Measurements from ENCODE around the gene CENPC. TPM values are rescaled to one million over a fixed set of nuclear protein-coding genes. Genes with fewer than 3 reads are reported as not detected.

The CENPC gene
- polyA plus RNA-seq, 1 donor from 2014 or later = 9.5 TPM

DNA sequence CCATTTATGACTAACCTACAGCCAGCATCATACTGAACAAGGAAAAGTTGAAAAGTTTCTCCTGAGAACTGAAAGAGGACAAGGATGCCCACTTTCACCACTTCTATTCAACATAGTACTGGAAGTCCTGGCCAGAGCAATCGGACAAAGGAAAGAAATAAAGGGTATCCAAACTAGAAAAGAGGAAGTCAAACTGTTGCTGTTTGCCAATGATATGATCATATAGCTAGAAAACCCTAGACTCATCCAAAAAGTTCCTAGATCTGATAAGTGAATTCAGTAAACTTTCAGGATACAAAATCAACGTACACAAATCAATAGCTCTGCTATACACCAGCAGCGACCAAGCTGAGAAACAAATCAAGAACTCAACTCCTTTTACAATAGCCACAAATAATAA, 64.5 kb downstream of the CENPC start:
- no peak for TF ChIP-seq POLR2AphosphoS5 (IDR thresholded peaks at IDR 0.05)
- TF ChIP-seq RAD21 (conservative IDR thresholded peaks at IDR 0.05) = no peak
- TF ChIP-seq, protein P1, sequence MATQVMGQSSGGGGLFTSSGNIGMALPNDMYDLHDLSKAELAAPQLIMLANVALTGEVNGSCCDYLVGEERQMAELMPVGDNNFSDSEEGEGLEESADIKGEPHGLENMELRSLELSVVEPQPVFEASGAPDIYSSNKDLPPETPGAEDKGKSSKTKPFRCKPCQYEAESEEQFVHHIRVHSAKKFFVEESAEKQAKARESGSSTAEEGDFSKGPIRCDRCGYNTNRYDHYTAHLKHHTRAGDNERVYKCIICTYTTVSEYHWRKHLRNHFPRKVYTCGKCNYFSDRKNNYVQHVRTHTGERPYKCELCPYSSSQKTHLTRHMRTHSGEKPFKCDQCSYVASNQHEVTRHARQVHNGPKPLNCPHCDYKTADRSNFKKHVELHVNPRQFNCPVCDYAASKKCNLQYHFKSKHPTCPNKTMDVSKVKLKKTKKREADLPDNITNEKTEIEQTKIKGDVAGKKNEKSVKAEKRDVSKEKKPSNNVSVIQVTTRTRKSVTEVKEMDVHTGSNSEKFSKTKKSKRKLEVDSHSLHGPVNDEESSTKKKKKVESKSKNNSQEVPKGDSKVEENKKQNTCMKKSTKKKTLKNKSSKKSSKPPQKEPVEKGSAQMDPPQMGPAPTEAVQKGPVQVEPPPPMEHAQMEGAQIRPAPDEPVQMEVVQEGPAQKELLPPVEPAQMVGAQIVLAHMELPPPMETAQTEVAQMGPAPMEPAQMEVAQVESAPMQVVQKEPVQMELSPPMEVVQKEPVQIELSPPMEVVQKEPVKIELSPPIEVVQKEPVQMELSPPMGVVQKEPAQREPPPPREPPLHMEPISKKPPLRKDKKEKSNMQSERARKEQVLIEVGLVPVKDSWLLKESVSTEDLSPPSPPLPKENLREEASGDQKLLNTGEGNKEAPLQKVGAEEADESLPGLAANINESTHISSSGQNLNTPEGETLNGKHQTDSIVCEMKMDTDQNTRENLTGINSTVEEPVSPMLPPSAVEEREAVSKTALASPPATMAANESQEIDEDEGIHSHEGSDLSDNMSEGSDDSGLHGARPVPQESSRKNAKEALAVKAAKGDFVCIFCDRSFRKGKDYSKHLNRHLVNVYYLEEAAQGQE (IDR thresholded peaks at IDR 0.05; ENCODE audit: borderline replicate concordance) = no peak
- TF ChIP-seq EP300 (conservative IDR thresholded peaks at IDR 0.05; ENCODE audit: poor library complexity, severe bottlenecking) = no peak
- TF ChIP-seq TAF1 (IDR thresholded peaks at IDR 0.05; ENCODE audit: low read depth) = no peak
- TF ChIP-seq EZH2 (IDR thresholded peaks at IDR 0.05; ENCODE audit: borderline replicate concordance, insufficient read depth, low read length, poor library complexity, severe bottlenecking) = no peak
- TF ChIP-seq SMC3 (conservative IDR thresholded peaks at IDR 0.05; ENCODE audit: poor library complexity) = no peak
- TF ChIP-seq, protein P2, sequence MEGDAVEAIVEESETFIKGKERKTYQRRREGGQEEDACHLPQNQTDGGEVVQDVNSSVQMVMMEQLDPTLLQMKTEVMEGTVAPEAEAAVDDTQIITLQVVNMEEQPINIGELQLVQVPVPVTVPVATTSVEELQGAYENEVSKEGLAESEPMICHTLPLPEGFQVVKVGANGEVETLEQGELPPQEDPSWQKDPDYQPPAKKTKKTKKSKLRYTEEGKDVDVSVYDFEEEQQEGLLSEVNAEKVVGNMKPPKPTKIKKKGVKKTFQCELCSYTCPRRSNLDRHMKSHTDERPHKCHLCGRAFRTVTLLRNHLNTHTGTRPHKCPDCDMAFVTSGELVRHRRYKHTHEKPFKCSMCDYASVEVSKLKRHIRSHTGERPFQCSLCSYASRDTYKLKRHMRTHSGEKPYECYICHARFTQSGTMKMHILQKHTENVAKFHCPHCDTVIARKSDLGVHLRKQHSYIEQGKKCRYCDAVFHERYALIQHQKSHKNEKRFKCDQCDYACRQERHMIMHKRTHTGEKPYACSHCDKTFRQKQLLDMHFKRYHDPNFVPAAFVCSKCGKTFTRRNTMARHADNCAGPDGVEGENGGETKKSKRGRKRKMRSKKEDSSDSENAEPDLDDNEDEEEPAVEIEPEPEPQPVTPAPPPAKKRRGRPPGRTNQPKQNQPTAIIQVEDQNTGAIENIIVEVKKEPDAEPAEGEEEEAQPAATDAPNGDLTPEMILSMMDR (IDR thresholded peaks at IDR 0.05; ENCODE audit: poor library complexity, severe bottlenecking) = no peak
- TF ChIP-seq MXI1 (conservative IDR thresholded peaks at IDR 0.05; ENCODE audit: poor library complexity, severe bottlenecking) = no peak
- no peak overlapping the region for H3K4me2 ChIP-seq (ENCODE audit: low read length)
- no peaks in the 10 kb centered on the region for H3K9me2 ChIP-seq (ENCODE audit: insufficient read depth, low read length)
- no peak overlapping the region for H3K4me3 ChIP-seq (ENCODE audit: low read length)
- no peaks in the 10 kb centered on the region for H3K9me3 ChIP-seq (ENCODE audit: low read length)
- H3K27ac ChIP-seq (ENCODE audit: low read length) = no peak overlapping the region
- no peaks in the 10 kb centered on the region for H3K36me3 ChIP-seq (ENCODE audit: insufficient read depth, low read length)
- H2AFZ ChIP-seq (ENCODE audit: low read depth, low read length) = no peak overlapping the region
- no peaks in the 10 kb centered on the region for H3K27me3 ChIP-seq (ENCODE audit: insufficient read depth, low read depth, low read length)
- H3K79me2 ChIP-seq (replicated peaks; ENCODE audit: insufficient read depth, low read length) = no peaks in the 10 kb centered on the region
- no peak overlapping the region for H3K9ac ChIP-seq (ENCODE audit: low read length)
- no peaks in the 10 kb centered on the region for H4K20me1 ChIP-seq (ENCODE audit: insufficient read depth)
- no peaks in the 10 kb centered on the region for H3F3A ChIP-seq (ENCODE audit: insufficient read depth, low read length, poor library complexity, severe bottlenecking)

DNA sequence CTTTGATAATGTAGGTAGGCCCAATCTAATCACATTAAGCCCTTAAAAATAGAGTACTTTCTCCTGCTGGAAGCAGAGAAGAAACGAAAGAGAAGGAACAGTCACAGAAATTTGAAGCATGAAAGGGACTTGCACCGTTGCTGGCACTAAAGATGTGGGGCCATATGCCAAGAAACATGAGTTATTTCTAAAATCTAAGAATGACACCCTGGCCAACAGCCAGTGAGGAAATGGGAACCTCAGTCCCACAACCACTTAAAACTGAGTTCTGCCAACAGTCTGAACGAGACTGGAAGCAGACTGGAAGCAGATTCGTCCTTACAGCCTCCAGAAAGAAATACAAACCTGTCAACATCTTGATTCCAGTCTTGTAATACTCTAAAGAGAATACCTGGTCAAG, 70.1 kb downstream of the CENPC start:
- Histone ChIP-seq H3K36me3 (ENCODE audit: insufficient read depth, low read length) (no peaks in the 10 kb centered on the region), H3K9ac (ENCODE audit: low read length) (no peak overlapping the region), H3K27me3 (ENCODE audit: insufficient read depth, low read depth, low read length) (no peaks in the 10 kb centered on the region), H3K27ac (ENCODE audit: low read length) (no peak overlapping the region), H4K20me1 (ENCODE audit: insufficient read depth) (no peaks in the 10 kb centered on the region), H3K4me3 (ENCODE audit: low read length) (no peak overlapping the region), H3K79me2 (replicated peaks; ENCODE audit: insufficient read depth, low read length) (no peaks in the 10 kb centered on the region), H2AFZ (ENCODE audit: low read depth, low read length) (no peak overlapping the region), H3F3A (ENCODE audit: insufficient read depth, low read length, poor library complexity, severe bottlenecking) (no peaks in the 10 kb centered on the region), H3K9me3 (ENCODE audit: low read length) (no peaks in the 10 kb centered on the region), H3K9me2 (ENCODE audit: insufficient read depth, low read length) (no peaks in the 10 kb centered on the region), H3K4me2 (ENCODE audit: low read length) (no peak overlapping the region)
- TF ChIP-seq MXI1 (conservative IDR thresholded peaks at IDR 0.05; ENCODE audit: poor library complexity, severe bottlenecking) (no peak), EP300 (conservative IDR thresholded peaks at IDR 0.05; ENCODE audit: poor library complexity, severe bottlenecking) (no peak), POLR2AphosphoS5 (IDR thresholded peaks at IDR 0.05) (no peak), SMC3 (conservative IDR thresholded peaks at IDR 0.05; ENCODE audit: poor library complexity) (no peak), RAD21 (conservative IDR thresholded peaks at IDR 0.05) (no peak), TAF1 (IDR thresholded peaks at IDR 0.05; ENCODE audit: low read depth) (no peak), EZH2 (IDR thresholded peaks at IDR 0.05; ENCODE audit: borderline replicate concordance, insufficient read depth, low read length, poor library complexity, severe bottlenecking) (no peak)
- TF ChIP-seq, protein P2 (IDR thresholded peaks at IDR 0.05; ENCODE audit: poor library complexity, severe bottlenecking) = no peak
- TF ChIP-seq, protein P1 (IDR thresholded peaks at IDR 0.05; ENCODE audit: borderline replicate concordance) = no peak
